ENCODE results near the gene ACOT8. TPM values are rescaled to one million over a fixed set of nuclear protein-coding genes. Genes with fewer than 3 reads are reported as not detected.

ACOT8 gene
- total and polyA plus RNA-seq, 9 of the 15 experiments (the other 6 are each of a cell fraction or from before 2014, with no cell fraction given), result 8.2 to 46.7 (median 20.7) TPM

DNA sequence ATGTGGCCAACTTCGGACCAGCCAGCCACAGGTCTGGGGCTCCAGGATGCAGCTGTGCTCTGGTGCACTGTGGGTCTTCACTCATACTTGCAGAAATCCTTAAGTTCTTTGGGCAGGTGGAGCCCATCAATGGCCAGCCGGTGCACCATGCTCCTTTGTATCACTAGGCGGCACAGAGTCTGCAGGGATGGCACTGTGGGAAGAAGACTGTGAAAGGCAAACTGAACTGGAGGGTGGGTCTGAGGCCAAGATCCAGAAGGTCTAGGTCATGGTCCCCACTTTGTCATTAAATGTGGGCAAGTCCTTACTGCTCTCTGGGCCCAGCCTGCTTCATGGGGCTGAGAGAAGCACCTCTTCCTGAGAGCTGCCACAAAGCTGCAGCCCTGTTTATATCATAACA is 31.5 kb upstream of the ACOT8 start (continued):
- TF ChIP-seq, protein P1, sequence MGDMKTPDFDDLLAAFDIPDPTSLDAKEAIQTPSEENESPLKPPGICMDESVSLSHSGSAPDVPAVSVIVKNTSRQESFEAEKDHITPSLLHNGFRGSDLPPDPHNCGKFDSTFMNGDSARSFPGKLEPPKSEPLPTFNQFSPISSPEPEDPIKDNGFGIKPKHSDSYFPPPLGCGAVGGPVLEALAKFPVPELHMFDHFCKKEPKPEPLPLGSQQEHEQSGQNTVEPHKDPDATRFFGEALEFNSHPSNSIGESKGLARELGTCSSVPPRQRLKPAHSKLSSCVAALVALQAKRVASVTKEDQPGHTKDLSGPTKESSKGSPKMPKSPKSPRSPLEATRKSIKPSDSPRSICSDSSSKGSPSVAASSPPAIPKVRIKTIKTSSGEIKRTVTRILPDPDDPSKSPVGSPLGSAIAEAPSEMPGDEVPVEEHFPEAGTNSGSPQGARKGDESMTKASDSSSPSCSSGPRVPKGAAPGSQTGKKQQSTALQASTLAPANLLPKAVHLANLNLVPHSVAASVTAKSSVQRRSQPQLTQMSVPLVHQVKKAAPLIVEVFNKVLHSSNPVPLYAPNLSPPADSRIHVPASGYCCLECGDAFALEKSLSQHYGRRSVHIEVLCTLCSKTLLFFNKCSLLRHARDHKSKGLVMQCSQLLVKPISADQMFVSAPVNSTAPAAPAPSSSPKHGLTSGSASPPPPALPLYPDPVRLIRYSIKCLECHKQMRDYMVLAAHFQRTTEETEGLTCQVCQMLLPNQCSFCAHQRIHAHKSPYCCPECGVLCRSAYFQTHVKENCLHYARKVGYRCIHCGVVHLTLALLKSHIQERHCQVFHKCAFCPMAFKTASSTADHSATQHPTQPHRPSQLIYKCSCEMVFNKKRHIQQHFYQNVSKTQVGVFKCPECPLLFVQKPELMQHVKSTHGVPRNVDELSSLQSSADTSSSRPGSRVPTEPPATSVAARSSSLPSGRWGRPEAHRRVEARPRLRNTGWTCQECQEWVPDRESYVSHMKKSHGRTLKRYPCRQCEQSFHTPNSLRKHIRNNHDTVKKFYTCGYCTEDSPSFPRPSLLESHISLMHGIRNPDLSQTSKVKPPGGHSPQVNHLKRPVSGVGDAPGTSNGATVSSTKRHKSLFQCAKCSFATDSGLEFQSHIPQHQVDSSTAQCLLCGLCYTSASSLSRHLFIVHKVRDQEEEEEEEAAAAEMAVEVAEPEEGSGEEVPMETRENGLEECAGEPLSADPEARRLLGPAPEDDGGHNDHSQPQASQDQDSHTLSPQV (IDR thresholded peaks at IDR 0.05), result no peak
- TF ChIP-seq RFX5 (IDR thresholded peaks at IDR 0.05; ENCODE audit: low read depth, low read length), result no peak
- no peak for TF ChIP-seq NCOA2 (IDR thresholded peaks at IDR 0.05; ENCODE audit: partially characterized antibody in 2 of 2)
- TF ChIP-seq GABPB1 (CRISPR knock-in tag; IDR thresholded peaks at IDR 0.05), result no peak
- TF ChIP-seq C11orf30 (IDR thresholded peaks at IDR 0.05; ENCODE audit: low read depth), result no peak

DNA sequence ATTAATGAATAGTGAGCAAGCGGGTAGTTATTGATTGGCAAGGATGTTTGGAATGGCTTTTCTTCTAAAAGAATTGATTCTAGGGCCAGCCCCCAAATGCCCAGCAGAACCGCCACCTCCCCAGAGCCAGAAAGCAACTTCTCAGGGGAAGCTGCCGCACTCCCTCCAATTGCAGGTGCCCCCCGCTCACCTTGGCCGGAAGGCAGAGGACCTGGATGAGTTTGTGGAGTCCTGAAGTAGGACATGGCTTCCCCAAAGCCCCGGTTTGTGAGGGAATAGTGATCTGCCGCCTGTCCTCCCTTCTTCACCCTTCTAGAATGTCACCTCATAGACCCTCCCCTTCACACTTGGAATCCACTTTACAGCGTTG is 30.1 kb upstream of the ACOT8 start, which contains the start of gene SPATA25:
SPATA25 (minus strand) TSS at position 277 of the 370 bp plus-strand sequence; CDS start at position 245, 32 bp downstream.
- 77% methylated on average over 8 of the region's 8 CpGs for WGBS (ENCODE audit: insufficient coverage, low coverage, missing lambda C conversion rate)
- no peak within 1 kb of the TSS for H3K4me2 ChIP-seq (ENCODE audit: insufficient read depth, low read length)
- BruUV-seq (replicated peaks), result no TSS peak
- in situ Hi-C loops (cut with MboI), result no loop called here
- no peak within 1 kb of the TSS for H2AFZ ChIP-seq (ENCODE audit: low read depth, low read length)
- ChIA-PET CTCF (ENCODE audit: low intra/inter-chr PET ratio) (interaction anchor here (0.7 kb wide), 1 partner anchor 63 kb away, joined by 3 read pairs; no protein-coding TSS in a partner anchor), POLR2A (interaction anchor here (1.0 kb wide), 1 partner anchor 33 kb away, joined by 3 read pairs; no protein-coding TSS in a partner anchor)
- H3K9me3 ChIP-seq (replicated peaks; ENCODE audit: control insufficient read depth, insufficient read depth, low read depth, low read length), result no peaks in the 10 kb centered on the region
- H3K9ac ChIP-seq (ENCODE audit: insufficient read depth in 1 of 2, low read depth in 2 of 2, low read length in 2 of 2), result peak within 1 kb of the TSS in 1 of 2 experiments; percentile 59; a peak in 1 of 4 replicates
- H3K27ac ChIP-seq (ENCODE audit: extremely low read depth, low read depth, low read length), result no peak within 1 kb of the TSS
- H4K20me1 ChIP-seq (replicated peaks; ENCODE audit: control insufficient read depth, insufficient read depth, low read length), result no peaks in the 10 kb centered on the region
- peaks cover 4% of the 10 kb centered on the region for H3K9me1 ChIP-seq (ENCODE audit: control insufficient read depth, insufficient read depth, low read length)
- H3K4me1 ChIP-seq (replicated peaks in 1 of 2; ENCODE audit: control insufficient read depth in 2 of 2, insufficient read depth in 2 of 2, low read length in 2 of 2), result peaks cover 24 to 50% of the 10 kb centered on the region in 2 experiments
- no peak for ATAC-seq
- intact Hi-C loops (cut with micrococcal nuclease), result loop anchor here (5.0 to 10.0 kb wide), 2 partner anchors 53 to 90 kb away; partner anchors contain the start of gene SNX21
- H3K79me2 ChIP-seq (ENCODE audit: control insufficient read depth, insufficient read depth, low read length), result peaks cover 25% of the 10 kb centered on the region
- peaks cover 34% of the 10 kb centered on the region; the same call in 2 of the 3 replicates for H3K36me3 ChIP-seq (ENCODE audit: control insufficient read depth, insufficient read depth, low read length)
- H3K27me3 ChIP-seq (ENCODE audit: control insufficient read depth in 2 of 2, insufficient read depth in 2 of 2, low read length in 2 of 2), result no peaks in the 10 kb centered on the region
- DNase-seq (ENCODE audit: extremely low read depth in 1 of 4, low spot score in 3 of 4), result no peak
- FAIRE-seq, result no peak
- no peak within 1 kb of the TSS for H3K4me3 ChIP-seq
- no peak for TF ChIP-seq ZNF280B (CRISPR knock-in tag; IDR thresholded peaks at IDR 0.05)
- no peak for TF ChIP-seq NEUROD1 (IDR thresholded peaks at IDR 0.05; ENCODE audit: borderline replicate concordance, low read depth, low read length, partially characterized antibody)
- no peak for TF ChIP-seq TAF1 (IDR thresholded peaks at IDR 0.05; ENCODE audit: control insufficient read depth, extremely low read depth, insufficient read depth, low read length, severe bottlenecking)
- TF ChIP-seq SRSF9 (IDR thresholded peaks at IDR 0.05; ENCODE audit: borderline replicate concordance, low read depth, low read length), result no peak

Measured in K562 (cell line).